GM18909 (cell line): ENCODE measurements around the gene CXXC4.

Experiments
- ATAC-seq: cut with Tn5 transposase; IDR thresholded peaks from one replicate; pipeline ENCODE4 v1.9.1; 2021; ENCODE audit warnings: mild to moderate bottlenecking; ENCODE audit not compliant: unreplicated experiment, poor library complexity

The CXXC4 gene

GRCh38 chr4:104424989-104425388, 69.7 kb downstream of the CXXC4 start:
- ATAC-seq = no peak

GRCh38 chr4:104424475-104424941, 70.2 kb downstream of the CXXC4 start:
- ATAC-seq = no peak

GRCh38 chr4:104421566-104421965, 73.1 kb downstream of the CXXC4 start:
- ATAC-seq = no peak

GRCh38 chr4:104420766-104421165, 73.9 kb downstream of the CXXC4 start:
- ATAC-seq = no peak
